ENCODE data around the gene TTC1.
"Not testable (repeated sequence)": the region's sequence is repeated elsewhere in the genome, so short reads cannot be mapped to it uniquely, and the experiment has no call there.

The TTC1 gene

GRCh38 chr5:160044391-160044804 is 35.5 kb downstream of the TTC1 start:
- no peak for DNase-seq

- no peak for DNase-seq
These were observed 36.0 kb downstream of the TTC1 start for GRCh38 chr5:160044967-160045366.

- DNase-seq = no peak
These were observed 38.5 kb downstream of the TTC1 start for GRCh38 chr5:160047423-160047822.

- no peak for DNase-seq
These were observed 39.2 kb downstream of the TTC1 start for GRCh38 chr5:160048131-160048530.

GRCh38 chr5:160049099-160049498 is 40.2 kb downstream of the TTC1 start:
- DNase-seq = no peak

GRCh38 chr5:160054047-160054446 is 45.1 kb downstream of the TTC1 start:
- DNase-seq = no peak

GRCh38 chr5:160054831-160055230 is 45.9 kb downstream of the TTC1 start:
- DNase-seq = no peak

- no peak for DNase-seq
These were observed 48.3 kb downstream of the TTC1 start for GRCh38 chr5:160057256-160057655.

- no peak for DNase-seq
These were observed 51.1 kb downstream of the TTC1 start for GRCh38 chr5:160060001-160060400.

- DNase-seq = no peak
These were observed 52.8 kb downstream of the TTC1 start for GRCh38 chr5:160061770-160062169.

GRCh38 chr5:160064417-160064810 is 55.5 kb downstream of the TTC1 start:
- DNase-seq = no peak

GRCh38 chr5:160064995-160065614 is 56.2 kb downstream of the TTC1 start:
- no peak for DNase-seq

GRCh38 chr5:160069120-160069519 is 60.2 kb downstream of the TTC1 start:
- DNase-seq = not testable (repeated sequence)

- no peak for DNase-seq
These were observed 62.6 kb downstream of the TTC1 start for GRCh38 chr5:160071516-160071915.

- DNase-seq = no peak
These were observed 63.0 kb downstream of the TTC1 start for GRCh38 chr5:160071916-160072315.

- no peak for DNase-seq
These were observed 66.1 kb downstream of the TTC1 start for GRCh38 chr5:160075073-160075472.

GRCh38 chr5:160076997-160077396 is 68.1 kb downstream of the TTC1 start:
- no peak for DNase-seq

- no peak for DNase-seq
These were observed 70.8 kb downstream of the TTC1 start for GRCh38 chr5:160079753-160080152.

- no peak for DNase-seq
These were observed 72.6 kb downstream of the TTC1 start for GRCh38 chr5:160081495-160081894.

- DNase-seq = no peak
These were observed 73.9 kb downstream of the TTC1 start for GRCh38 chr5:160082614-160083500.

- no peak for DNase-seq
These were observed 74.6 kb downstream of the TTC1 start for GRCh38 chr5:160083501-160083900.

GRCh38 chr5:160084144-160084543 is 75.2 kb downstream of the TTC1 start:
- no peak for DNase-seq

GRCh38 chr5:160087199-160087598 is 78.3 kb downstream of the TTC1 start:
- no peak for DNase-seq

- no peak for DNase-seq
These were observed 79.9 kb downstream of the TTC1 start for GRCh38 chr5:160088805-160089204.
